Stimulated activated CD8-positive, alpha-beta memory T cell treated with anti-CD3 and anti-CD28 coated beads, Interleukin-15, amount 100 ng/mL, for 1 hour (primary cell): ENCODE results near the gene SLC25A51.

Experiments
- DNase-seq: peaks from one replicate; pipeline ENCODE4 v3.0.0-alpha.2; 2020; ENCODE audit warnings: low read depth

SLC25A51 gene

DNA sequence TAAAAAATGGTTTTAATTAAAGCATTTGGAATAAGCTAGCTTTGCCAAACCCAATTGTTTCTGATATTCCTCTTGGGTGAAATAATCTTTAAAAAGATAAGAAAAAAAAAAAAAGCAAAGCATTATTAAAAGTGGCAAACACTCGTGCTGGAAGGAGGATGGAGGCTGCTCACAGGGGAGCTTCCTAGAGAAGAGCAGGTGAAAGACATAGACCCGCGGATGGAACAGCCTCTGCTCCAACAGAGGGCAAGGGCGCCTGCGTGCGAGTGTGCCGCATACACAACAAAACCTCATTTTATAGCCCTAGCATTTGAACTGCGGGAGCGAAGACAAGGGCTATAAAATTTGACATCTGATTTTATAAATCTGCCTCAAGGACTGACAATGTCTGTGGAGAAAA lies 33.4 kb upstream of the SLC25A51 start:
- no peak for DNase-seq

DNA sequence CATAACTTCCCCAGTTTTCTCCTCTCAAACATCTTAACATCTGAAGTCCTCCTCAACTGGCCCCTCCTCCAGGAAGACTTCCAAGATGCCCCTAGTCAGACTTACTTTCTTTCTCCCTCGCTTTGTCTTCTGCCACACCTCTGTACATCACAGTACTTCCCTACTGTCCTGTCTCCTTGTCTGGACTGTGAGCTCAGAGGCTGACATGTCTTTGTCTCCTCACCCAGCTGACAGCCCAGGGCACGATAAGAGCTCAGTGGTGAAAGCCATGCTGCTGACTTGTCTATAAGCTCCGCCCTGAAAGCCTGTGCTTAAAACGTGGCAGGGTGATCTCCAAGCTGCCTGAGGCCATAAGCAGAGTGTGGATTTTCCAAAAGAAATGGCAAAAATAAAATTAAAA lies 33.0 kb upstream of the SLC25A51 start:
- DNase-seq: no peak

DNA sequence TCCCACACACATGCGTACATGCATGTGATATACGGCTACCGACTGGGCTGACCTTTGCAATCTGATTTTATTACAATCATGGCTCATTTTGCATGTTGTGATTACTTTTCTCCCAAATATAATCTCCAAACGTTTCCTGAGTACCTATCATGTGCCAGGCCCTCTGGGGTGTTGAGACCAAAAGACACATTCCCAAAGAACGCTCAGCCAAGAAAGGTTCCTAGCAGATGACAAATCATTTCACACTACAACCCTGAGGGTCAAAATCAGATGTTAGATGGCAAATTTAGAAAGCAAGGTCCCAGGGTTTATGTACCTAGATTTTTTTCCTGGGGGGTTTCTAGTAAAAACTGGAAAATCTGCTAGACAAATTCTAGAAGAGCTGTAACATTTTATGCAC lies 32.4 kb upstream of the SLC25A51 start:
- no peak for DNase-seq

DNA sequence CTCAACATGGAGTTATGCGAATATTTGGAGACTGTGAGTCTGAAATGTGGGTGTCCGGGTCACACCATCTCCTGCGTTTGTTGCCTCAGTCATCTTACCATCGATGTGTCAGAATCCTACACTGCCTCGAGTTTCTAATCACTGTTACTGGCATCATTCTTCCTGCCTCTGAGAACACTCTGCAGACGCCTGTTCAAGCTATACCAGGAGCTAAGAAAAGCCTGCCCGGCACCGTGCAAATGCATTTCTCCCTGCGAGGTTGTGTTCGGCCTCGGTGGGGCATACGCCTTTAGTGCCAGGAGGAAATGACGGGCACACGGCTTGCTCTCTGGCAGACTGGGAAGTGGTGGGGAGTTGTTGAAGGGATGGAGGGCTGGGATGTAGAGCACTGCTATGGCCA lies 31.2 kb upstream of the SLC25A51 start:
- DNase-seq: no peak

DNA sequence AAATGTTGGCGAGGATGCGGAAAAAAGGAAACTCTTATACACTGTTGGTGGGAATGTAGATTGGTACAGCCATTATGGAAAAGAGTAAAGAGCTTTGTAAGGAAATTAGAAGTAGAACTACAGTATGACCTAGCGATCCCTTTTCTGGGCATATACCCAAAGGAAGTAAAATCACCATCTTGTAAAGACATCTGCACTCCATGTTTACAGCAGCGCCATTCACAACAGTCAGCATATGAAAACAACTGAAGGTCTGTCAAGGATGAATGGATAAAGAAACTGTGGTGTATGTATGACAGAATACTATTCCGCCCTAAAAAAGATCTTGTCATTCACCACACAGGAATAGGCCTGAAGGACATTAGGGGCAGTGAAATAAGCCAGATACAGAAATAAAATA lies 27.7 kb upstream of the SLC25A51 start:
- no peak for DNase-seq

DNA sequence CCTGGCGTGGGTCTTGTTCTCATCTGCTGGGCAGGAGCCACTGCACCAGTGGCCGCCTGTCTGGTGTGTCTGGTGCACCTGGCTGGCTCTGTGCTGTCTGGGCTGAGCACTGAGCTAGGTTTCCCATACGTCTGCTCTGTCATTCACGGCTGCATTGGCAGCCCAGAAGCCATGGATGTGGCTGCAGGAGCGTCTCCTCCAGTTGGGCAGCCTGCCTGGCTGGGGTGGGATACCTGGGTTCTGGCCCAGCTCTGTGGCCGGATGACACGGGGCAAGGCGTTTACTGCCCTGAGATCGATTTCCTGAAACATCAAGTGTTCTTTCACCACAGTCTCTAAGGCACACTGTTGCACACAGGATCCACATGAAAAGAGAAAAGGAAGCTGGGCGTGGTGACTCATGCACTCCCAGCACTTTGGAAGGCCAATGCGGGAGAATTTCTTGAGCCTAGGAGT lies 25.5 kb upstream of the SLC25A51 start:
- DNase-seq: no peak

DNA sequence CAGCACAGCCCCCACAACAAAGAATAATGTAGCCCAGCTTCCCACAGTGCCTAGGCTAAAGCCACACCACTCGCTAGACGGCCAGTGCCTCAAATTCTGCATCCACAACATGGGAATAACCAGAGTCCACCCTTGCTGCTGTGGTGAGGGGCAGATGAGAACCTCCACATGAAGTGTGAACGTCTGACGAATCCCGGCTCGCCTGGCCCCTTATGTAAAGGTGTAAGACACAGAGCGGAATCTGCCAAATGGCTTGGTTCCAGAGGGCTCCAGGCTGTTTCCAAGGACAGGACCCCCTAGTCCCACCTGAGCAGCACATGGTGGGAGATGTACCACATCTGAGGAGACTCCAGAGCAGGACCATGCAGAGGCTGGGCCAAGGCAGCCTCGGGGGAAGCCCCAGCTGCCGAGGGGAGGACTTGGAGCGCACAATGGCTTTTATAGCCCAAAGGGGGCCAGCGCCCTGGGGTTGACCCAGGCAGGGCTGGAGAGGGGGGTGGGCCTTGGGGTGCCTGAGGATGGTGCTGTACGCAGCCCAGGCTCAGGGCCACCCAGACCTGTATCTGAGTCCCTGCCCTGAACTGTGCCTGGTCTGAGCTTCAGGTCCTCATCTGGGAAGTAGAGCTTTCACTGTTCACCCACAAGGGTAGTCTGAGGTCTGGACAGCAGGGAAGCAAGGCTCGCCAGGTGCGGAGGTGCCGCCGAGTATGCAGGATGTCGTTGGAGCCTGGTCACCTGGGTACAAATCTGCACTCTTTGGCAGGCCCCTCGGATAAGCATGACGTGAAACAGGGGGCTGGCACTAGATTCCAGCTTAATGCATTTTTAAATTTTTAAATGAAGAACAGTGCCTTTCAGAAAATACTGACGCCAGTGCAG lies 24.9 kb upstream of the SLC25A51 start:
- DNase-seq: no peak

DNA sequence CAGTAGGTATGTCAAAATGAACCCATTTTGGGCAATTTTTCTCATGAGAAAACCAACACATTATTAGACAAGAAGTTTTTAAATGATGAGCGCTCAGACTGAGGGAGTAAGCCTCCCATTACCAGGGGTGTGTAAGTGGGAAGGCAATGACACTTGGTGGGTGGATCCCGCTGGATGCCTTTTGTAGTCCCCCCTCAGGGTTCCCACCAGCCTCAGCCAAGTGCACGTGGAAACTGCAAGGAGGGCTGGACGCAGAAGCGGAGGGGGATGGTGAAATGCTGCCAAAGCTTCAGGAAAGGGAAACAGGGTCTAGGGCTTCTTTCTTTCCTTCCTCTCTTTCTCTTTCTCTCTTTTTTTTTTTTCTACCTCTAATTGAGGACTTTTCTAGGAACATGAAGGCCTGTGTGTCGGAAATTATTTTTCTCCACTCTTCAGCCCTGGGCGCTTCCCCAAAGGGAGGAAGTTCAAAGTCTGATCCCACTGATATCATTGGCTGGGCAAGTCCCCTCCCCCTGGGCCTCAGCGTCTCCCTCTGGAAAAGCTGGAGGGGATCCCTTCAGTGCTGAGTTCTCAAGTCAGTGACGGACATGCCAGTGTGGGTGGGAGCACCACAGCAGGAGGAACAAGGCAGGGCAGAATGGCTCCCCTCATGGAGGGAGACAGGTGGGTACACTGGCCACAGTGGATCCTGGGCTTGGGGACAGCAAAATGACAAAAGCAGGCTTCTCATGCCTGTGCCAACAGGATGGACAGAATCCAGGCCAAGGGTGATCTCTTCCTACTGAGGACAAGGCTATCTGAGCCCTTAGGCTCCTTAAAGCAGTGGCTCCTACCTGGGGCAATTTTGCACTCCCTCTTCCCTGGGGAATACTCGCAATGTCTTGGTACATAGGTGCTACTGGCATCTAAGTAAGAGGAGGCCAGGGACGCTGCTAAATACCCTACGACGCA lies 23.9 kb upstream of the SLC25A51 start:
- no peak for DNase-seq

DNA sequence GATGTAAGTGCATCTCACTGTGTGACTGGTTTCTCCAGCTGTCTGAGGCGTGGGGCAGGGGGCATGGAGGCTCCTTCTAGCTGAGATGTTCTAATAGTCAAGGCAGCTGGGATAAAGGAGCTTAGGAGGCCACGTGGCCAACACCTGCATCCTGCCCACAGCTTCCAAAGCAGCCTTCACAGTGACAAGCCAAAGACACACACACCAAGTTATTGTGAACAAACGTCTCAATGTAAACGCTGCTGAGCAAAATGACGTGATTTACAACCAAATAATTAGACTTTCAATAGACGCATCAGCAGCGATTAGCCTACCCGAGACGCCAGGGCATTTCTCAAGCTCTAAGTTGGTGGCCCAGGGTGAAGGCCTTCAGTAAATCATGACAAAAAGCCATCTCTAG lies 23.2 kb upstream of the SLC25A51 start:
- DNase-seq: no peak

DNA sequence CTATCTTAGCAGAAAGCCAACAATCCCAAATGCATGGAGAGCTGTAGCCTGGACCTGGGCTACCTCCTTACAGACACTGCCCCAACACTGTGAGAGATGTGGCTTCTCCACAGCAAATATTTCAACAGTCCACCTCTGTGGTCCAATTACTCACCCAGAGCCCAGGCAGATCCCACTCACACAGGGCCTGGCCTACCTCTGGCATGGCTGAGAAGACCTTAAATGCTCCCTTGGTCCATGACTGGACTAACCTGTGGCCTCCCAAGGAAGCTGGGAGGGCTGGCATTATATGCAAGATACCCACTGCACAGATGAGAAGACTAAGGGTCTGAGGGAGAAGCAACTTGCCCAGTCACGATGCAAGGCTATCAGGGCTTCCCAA lies 22.8 kb upstream of the SLC25A51 start:
- no peak for DNase-seq

DNA sequence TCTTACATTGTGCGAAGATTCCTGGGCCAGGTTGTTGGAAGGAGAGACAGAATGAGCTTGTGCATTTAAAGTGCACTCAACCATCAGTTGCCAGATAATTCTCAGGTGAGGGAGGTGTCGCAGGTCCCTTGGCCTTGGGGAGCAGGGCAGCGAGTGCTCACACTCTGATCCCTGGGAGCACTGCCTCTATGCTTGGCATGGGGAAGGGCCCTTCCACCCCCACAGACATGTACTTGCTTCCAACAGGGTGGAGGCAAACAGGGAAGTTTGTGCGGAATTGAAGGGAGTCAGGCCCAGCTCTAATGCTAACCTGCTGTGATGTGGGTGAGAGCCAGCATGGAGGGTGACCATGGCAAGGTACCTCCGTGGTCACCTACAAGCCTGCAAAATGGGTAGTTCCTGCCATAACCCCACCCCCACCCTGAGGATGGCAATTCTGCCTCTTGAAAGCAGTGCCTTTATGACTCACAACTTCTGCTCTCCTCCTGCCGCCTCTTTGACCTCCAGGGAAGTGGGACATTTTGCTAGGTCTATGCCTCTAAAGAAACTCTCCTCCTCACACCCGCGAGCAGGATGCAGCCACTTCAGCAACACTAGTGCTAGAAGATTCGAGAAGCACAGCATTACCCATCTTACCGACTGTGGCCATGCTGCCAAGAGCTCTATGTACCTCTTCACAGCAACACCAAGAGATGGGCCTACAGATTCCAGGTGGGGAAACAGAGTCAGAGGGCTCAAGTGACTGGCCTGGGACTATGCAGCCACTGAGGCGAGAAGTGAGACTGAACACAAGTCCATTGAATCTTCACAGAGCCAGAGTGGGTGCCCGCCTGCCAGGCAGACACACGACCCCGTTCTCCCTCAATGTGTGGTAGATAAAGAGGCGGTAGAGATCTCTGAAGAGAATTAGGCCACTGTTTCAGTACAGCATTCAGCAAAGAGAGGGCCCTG lies 22.1 kb upstream of the SLC25A51 start:
- no peak for DNase-seq

DNA sequence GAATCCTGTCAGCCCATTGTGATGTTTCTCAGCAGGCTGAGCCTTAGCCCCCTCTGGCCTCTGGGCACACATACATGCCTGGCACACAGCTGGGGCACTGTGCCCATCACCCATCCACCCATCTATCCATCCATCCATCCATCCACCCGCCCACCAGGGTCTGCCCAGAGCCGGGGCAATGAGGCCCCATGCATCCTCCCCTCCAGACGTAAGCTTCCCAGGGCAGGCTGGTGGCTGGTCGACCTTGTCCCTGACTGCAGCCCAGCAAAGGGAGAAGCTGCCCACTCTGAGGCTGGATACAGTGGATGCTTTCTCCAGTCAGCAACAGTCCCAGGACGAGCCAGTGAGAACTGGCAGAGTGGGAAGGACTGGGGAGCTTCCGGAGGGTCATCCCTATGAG lies 21.1 kb upstream of the SLC25A51 start:
- DNase-seq: no peak

DNA sequence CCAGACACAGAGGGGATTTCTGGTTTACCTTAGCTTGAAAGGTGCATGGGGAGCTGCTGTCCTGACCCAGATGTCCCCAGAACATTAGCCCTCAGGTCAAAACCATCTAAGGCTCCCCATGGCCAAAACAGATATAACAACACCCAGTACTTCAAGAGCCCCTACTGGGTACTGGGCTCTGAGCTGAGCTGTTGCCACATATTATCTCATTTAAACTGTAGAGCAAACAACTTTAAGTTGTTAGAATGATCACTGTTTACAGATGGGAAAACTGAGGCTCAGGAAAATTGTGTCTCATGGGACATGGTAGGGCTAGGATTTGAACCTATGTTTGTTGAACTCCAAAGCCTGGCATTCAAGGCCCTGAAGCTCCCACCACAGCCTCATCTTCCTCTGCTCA lies 20.6 kb upstream of the SLC25A51 start:
- no peak for DNase-seq

DNA sequence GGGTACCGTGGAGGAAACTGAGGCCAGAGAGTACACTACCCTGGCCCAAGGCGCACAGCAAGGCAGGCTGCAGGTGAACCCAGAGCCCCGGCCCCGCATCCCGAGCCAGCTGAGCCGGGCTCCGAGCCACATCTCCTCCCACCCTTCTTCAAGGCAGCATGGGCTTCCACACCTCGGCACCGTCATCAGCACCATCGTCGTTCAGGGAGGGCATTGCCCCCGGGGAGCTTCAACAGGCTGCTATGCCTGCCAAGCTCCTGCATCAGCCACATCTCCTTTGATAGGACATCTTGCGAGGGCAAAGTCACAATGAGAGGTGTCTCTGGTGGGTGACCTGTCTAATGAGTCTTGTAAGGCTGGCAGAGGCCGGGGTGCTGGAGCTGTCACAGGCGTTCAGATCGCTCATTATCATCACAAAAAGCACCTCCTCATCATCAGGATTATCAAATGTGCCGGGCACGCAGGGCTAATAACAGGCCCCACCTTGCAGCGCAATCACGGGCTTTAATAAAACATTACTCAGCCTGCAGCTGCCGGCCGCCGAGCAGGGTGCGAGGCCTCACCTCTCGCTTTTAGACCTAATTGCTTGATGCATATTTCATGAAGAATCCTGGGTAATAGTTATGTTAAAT lies 20.0 kb upstream of the SLC25A51 start:
- no peak for DNase-seq

DNA sequence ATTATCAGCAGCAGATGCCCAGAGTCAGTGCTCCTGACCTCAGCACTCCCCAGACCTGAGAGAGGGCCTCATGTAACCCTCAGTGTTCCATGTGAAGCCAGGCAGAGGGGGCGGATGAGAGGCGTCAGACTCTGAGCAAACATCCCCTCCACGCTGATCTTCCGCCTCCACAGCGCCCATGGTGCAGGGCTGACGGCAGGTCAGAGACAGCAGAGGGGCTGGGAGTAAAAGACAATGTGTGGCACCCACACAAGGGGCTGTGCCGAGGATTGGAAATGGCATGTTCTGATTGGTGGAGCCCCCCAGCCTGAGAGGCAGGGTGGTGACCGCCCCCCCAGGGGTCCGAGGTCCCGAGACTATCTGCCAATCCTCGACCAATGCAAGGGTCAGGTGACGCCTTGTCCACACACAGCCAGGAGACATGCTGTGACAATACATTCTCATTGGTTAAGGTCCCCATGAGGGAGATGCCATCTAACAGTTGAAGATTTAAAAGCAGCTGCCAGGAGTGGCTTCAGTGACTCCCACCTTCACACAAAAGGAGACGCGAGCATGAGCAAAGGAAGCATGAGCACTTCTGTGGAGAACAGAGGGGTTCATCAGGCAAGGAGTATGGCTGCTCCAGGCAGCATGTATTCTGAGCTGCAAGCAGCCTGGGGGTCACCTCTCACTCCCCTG lies 19.3 kb upstream of the SLC25A51 start:
- no peak for DNase-seq

DNA sequence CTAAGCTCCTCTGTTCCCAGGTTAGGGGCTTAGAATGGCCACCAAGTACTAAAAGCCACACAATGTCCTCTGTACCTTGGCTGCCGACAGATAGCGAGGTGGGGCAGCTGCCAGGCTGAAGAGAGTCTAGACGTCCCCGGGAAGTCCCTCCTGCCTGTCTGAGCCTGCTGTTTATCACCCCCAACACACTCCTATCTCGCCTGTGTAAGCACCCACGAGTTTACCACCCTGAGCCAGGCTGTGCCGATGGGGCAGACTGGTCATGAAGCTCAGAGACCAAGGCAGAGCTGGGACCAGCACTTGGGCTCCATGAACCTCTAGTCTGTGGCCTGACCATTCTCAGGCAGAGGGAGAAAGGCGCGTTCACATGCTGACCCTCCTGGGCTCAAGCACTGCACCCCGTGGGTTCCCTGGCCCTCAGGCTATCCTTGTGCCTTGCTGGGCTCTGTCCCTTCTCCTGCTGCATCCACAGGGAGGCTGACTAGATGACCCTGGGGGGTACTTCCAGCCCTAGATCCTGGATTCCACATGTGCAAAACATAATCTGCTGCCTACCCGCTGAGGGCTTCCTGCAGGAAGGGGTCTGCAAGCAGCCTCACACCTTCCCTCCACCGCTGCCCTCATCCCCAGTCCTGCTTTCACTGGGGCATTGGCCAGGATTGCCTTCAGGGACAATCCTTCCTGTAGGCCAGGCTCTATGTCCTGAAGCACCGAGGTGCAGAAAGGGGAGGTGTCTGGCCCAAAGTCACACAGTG lies 18.6 kb upstream of the SLC25A51 start:
- DNase-seq: no peak

DNA sequence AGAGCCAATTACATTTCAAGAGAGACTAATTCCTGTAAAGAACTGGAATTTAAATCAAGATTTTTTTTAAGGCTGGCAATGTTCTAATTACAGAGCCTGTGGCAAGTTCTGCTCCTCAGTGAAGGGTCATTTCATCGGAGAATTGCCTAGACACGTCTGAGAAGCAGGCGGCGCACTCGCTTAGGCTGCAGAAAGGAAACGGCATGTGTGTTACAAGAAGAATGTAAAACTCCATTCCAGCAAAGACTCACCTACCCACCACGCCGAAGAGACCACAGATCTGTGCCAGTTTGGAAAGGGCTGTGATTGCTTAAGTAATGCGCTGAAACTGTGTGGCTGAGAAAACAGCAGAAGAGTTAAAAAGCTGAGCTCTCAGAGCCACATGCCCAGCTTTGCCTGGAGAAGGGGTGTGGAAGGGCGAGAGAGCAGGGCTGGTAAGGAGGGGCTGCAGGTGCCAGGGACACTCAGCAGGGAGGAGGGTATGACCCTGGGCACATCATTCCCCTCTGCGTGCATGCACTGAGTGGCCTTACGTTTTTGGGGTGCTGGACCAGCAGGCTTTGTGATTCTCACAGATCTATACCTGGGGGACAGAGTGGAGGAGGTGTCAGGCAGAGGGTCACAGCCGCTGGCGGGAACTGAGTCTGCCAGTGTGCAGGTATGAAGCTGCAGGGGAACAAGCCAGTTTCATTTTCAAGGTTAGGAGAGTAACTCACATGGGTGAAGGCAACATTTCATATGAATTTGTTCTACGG lies 17.8 kb upstream of the SLC25A51 start:
- DNase-seq: no peak

DNA sequence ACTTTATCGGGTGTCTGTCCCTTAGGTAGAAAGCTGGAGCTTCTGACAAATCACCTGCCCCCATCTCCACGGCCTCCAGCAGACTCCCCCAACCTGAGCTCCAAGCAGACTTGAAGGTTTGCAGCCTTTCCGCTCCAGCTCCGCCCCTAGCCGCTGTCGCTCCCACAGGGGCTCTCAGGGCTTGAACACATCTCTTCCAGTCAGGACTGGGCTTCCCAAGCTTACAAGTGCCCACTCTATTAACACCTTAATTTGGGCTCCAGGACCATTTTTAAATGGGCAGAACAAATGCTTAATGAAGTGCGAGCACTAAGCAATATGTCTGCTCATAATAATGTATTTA lies 17.2 kb upstream of the SLC25A51 start:
- DNase-seq: no peak

DNA sequence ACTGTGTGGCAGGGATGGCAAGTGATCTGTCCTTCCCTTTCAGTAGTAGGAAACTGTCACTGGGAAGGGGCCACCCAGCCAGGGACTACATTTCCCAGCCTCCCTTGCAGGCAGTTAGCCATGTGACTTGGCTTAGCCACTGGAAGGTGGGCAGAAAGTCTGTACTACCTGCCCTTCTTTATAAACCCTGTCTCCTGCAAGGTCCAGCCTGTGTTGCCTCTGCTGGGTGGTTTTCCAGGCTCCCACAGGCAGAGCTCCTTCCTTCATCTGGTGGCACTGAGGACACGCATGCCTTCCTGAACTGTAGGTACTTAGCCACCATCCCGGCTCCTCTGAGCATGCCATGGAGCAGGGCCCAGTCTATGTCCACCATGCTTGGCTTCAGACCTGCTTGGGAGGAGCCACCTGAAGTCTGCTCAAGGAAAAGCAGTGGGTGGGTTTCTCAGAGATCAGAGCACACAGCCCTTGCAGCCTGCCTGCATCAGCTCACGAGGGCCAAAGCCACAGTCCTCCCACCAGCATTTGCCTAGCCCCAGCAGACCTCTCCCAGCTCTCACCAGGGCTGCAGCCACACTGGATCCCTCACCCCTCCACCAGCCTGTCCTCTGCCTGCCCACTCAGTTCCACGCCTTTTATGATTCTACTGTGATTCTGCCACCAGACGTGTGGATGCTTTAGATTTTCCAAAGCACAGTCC lies 16.7 kb upstream of the SLC25A51 start:
- DNase-seq: no peak
